Kidney (tissue), 14 donors: ENCODE measurements around the gene ARMC12. TPM values are rescaled to one million over a fixed set of nuclear protein-coding genes. Genes with fewer than 3 reads are reported as not detected.

Experiments used
- DNase-seq, 5 donors: peaks; one replicate each; pipeline ENCODE4 v3.0.0-alpha.2; 2013 to 2020
- FAIRE-seq: peaks from 2 replicates; lab custom pipeline; 2012; peaks lifted over from hg19 to GRCh38; lab: Jason Lieb, UNC
- H3K27ac ChIP-seq, 2 donors: one replicate each; pipeline ENCODE4 v1.7.0; 2013; ENCODE audit warnings: low read depth in 2 of 2, low read length in 2 of 2, inconsistent platforms in 1 of 2
- H3K27me3 ChIP-seq: one replicate; pipeline ENCODE4 v1.7.1; 2013; ENCODE audit warnings: low read length, inconsistent platforms; ENCODE audit not compliant: control insufficient read depth, insufficient read depth
- H3K36me3 ChIP-seq, 3 donors: one replicate each; pipeline versions ENCODE4 v1.7.0 to v1.7.1; 2013; ENCODE audit warnings: low read length in 3 of 3, control low read depth in 1 of 3, inconsistent platforms in 1 of 3; ENCODE audit not compliant: insufficient read depth in 3 of 3, control insufficient read depth in 2 of 3
- H3K4me1 ChIP-seq, 3 donors: one replicate each; pipeline versions ENCODE4 v1.7.0 to v1.7.1; 2013; ENCODE audit warnings: low read length in 3 of 3, inconsistent platforms in 1 of 3, low read depth in 1 of 3; ENCODE audit not compliant: control insufficient read depth in 2 of 3, insufficient read depth in 2 of 3
- H3K4me3 ChIP-seq, 3 donors: one replicate each; pipeline versions ENCODE4 v1.7.0 to v1.8.1; 2013; ENCODE audit warnings: low read length in 3 of 3, control low read depth in 1 of 3, inconsistent platforms in 1 of 3
- H3K9ac ChIP-seq, 3 donors: one replicate each; pipeline versions ENCODE4 v1.7.0 to v1.7.1; 2013; ENCODE audit warnings: low read length in 3 of 3, control low read depth in 1 of 3, inconsistent platforms in 1 of 3
- H3K9me3 ChIP-seq, 3 donors: one replicate each; pipeline versions ENCODE4 v1.7.0 to v1.7.1; 2013; ENCODE audit warnings: low read length in 3 of 3, control low read depth in 1 of 3, inconsistent platforms in 1 of 3; ENCODE audit not compliant: control insufficient read depth in 2 of 3, insufficient read depth in 1 of 3
- intact Hi-C: fragments of 100-400 bp; cut with DNase I; formaldehyde crosslinking; loops from one replicate; pipeline ENCODE4 v1.11.1; 2022
- polyA plus RNA-seq: library from polyadenylated mRNA; stranded (reverse); fragments of 350-450 nt; fragmentation: Illumina TruSeq; extraction: RNeasy Lipid Tissue Mini Kit (QIAGEN cat#74804); gene quantifications from one replicate; pipeline ENCODE4 v1.2.3, GENCODE V29; 2014; ENCODE audit warnings: low read depth, low replicate concordance; ENCODE audit not compliant: insufficient read depth
- total RNA-seq: library from RNA; stranded (reverse); fragmentation: NEBNext Ultra II Directional; extraction: Animal tissue kit (Norgen Biotek cat#: 25700); gene quantifications from one replicate; pipeline ENCODE4 v1.2.1, GENCODE V29; 2021
- TF ChIP-seq, protein P1 (sequence below): IDR thresholded peaks from 3 replicates; pipeline ENCODE4 v1.5.1; 2012; ENCODE audit warnings: mild to moderate bottlenecking, moderate library complexity, borderline replicate concordance; ENCODE audit not compliant: insufficient read depth; ENCODE audit errors: extremely low read depth
- donor health status: control.
- donor health status: control.
- donor health status: control.
- donor health status: control.
- donor health status: control.
- donor health status: DM: yes; HTN: yes; CAD: no.
- donor health status: Normal renal cell carcinoma (clear cell type).

The ARMC12 gene
- total and polyA plus RNA-seq, 2 donors from 2014 or later, result 0.47 to 0.69 TPM

DNA sequence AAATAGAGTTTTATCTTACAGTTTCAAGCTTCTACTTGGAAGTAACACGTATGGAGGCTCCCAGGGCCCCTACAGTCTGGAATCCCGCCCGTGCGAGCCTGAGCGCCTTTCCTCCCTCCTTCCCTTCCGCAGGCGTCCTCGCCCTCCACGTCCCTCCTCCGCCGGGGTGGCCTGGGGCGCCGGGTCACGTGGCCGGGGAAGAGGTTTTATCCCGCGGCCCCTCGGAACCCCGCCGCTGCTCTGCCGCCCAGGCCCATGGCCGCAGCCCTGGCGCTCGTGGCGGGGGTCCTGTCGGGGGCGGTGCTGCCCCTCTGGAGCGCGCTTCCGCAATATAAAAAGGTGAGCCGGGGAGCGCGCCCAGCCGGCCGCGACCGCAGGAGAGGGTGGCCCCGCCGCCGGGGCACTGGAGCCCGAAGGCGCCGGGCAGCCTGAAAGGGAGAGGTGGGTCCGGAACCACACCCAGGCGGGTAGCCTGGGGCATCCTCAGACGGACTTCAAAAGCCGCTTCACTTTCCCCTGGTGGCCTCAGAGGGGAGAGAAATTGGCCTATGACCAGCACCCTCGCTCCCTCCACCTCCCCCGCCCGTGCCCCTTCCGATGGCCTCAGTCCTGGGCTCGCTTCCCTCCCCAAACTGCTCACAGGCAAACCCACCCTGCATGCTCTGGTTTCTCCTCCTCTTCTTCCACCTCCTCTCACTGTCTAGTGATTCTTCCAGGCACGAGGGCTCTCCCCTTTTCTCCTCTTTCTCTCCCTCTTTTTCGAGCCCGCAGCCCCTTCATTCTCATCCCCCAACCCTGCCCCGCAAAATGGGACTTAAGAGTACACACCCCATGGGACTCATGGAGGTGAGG, 39.8 kb downstream of the ARMC12 start, which contains the start of gene CLPSL2:
Gene CLPSL2, plus strand, starts transcription at position 235 of the 852 bp plus-strand sequence. Its CDS starts 21 bp downstream, at position 256.
- peak within 1 kb of the TSS in 1 of 3 donors; percentile 14 for H3K4me3 ChIP-seq
- no peaks in the 10 kb centered on the region for H3K4me1 ChIP-seq
- H3K9ac ChIP-seq, result no peak within 1 kb of the TSS
- intact Hi-C loops, result no loop called here
- no peak within 1 kb of the TSS for H3K27ac ChIP-seq
- no peaks in the 10 kb centered on the region for H3K9me3 ChIP-seq
- no peaks in the 10 kb centered on the region for H3K27me3 ChIP-seq
- DNase-seq, result peak in 4 of 5 donors; percentile 67 to 78 (median 76)
- H3K36me3 ChIP-seq, result no peaks in the 10 kb centered on the region
- no peak for FAIRE-seq
- TF ChIP-seq, protein P1, sequence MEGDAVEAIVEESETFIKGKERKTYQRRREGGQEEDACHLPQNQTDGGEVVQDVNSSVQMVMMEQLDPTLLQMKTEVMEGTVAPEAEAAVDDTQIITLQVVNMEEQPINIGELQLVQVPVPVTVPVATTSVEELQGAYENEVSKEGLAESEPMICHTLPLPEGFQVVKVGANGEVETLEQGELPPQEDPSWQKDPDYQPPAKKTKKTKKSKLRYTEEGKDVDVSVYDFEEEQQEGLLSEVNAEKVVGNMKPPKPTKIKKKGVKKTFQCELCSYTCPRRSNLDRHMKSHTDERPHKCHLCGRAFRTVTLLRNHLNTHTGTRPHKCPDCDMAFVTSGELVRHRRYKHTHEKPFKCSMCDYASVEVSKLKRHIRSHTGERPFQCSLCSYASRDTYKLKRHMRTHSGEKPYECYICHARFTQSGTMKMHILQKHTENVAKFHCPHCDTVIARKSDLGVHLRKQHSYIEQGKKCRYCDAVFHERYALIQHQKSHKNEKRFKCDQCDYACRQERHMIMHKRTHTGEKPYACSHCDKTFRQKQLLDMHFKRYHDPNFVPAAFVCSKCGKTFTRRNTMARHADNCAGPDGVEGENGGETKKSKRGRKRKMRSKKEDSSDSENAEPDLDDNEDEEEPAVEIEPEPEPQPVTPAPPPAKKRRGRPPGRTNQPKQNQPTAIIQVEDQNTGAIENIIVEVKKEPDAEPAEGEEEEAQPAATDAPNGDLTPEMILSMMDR, result no peak

- DNase-seq (no peak), FAIRE-seq (no peak)
- H3K27me3 ChIP-seq, result no peaks in the 10 kb centered on the region
- no peak overlapping the region for H3K27ac ChIP-seq
- no peaks in the 10 kb centered on the region for H3K4me1 ChIP-seq
- no peak overlapping the region for H3K4me3 ChIP-seq
- TF ChIP-seq, protein P1, result no peak
- H3K9ac ChIP-seq, result no peak overlapping the region
- no peaks in the 10 kb centered on the region for H3K36me3 ChIP-seq
- H3K9me3 ChIP-seq, result no peaks in the 10 kb centered on the region
- intact Hi-C loops, result no loop called here
Measured at GRCh38 chr6:35777356-35778102, 40.7 kb downstream of the ARMC12 start.

DNA sequence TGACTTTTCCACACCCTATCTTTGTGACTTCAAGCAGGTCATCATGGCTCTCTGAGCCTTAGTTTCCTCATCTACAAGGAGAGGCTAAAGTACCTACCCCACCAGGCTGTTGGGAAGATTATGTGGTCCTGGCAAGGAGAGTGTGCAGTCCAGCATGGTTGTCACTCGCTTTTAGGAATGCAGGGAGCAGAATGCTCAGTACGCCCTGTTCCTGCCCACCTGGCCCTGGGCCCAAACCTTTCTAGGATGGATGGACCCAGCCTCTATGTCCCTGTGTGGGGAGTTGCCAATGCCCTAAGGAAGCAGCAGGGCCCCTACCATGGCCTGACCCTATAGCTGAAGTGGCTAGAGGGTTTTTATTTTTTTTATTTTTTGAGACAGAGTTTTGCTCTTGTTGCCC, 41.6 kb downstream of the ARMC12 start:
- H3K4me3 ChIP-seq, result no peak overlapping the region
- DNase-seq (no peak), FAIRE-seq (no peak)
- TF ChIP-seq, protein P1, result no peak
- no peaks in the 10 kb centered on the region for H3K27me3 ChIP-seq
- H3K27ac ChIP-seq, result no peak overlapping the region
- no peak overlapping the region for H3K9ac ChIP-seq
- H3K4me1 ChIP-seq, result no peaks in the 10 kb centered on the region
- intact Hi-C loops, result no loop called here
- no peaks in the 10 kb centered on the region for H3K9me3 ChIP-seq
- H3K36me3 ChIP-seq, result no peaks in the 10 kb centered on the region
